Panc1 (cell line): Measurements from ENCODE around the gene IRF2BP2. TPM values are rescaled to one million over a fixed set of nuclear protein-coding genes. Genes with fewer than 3 reads are reported as not detected.
A peak's percentile ranks its signal among the peaks of the same experiment; 100 is the strongest.

Source experiments
- ATAC-seq: fragments of 200-7000 bp; cut with Tn5 transposase; 2 replicates; pipeline ENCODE4 v1.9.1; 2020; ENCODE audit warnings: mild to moderate bottlenecking, moderate library complexity
- BruUV-seq: library from RNA; stranded (reverse); fragments of 400-500 nt; replicated peaks from 2 replicates; lab custom pipeline; 2021; lab: Mats Ljungman, UMichigan
- CTCF ChIA-PET: fragments of 300-600 bp; sonication (Branson Sonifier 250); formaldehyde crosslinking; loops from one replicate; lab custom pipeline; 2022; ENCODE audit warnings: antibody characterized with exemption; lab: Charles Lee
- POLR2A ChIA-PET: fragments of 300-600 bp; sonication (Branson Sonifier 250); formaldehyde crosslinking; loops from one replicate; lab custom pipeline; 2022; ENCODE audit warnings: antibody characterized with exemption; lab: Charles Lee
- DNase-seq: peaks from one replicate; pipeline ENCODE4 v3.0.0-alpha.2; 2010; ENCODE audit warnings: low read depth, low spot score
- H3K27ac ChIP-seq: 2 replicates; pipeline ENCODE4 v1.5.1; 2011; ENCODE audit warnings: mild to moderate bottlenecking, low read length, inconsistent platforms
- H3K27me3 ChIP-seq: fragments of 200-500 bp; sonication (Bioruptor generic); 2 replicates; pipeline ENCODE4 v1.6.0; 2014; ENCODE audit warnings: low read length, inconsistent platforms; ENCODE audit not compliant: control insufficient read depth, insufficient read depth
- H3K36me3 ChIP-seq: fragments of 200-500 bp; sonication (Bioruptor generic); 2 replicates; pipeline ENCODE4 v1.5.1; 2014; ENCODE audit warnings: inconsistent platforms, mild to moderate bottlenecking, low read length, moderate library complexity; ENCODE audit not compliant: control insufficient read depth, insufficient read depth
- H3K4me1 ChIP-seq: 2 replicates; pipeline ENCODE4 v1.5.1; 2011; ENCODE audit warnings: inconsistent platforms, mild to moderate bottlenecking, low read length, moderate library complexity; ENCODE audit not compliant: control insufficient read depth, insufficient read depth
- H3K4me3 ChIP-seq, 2 experiments: 2 replicates each; pipeline ENCODE4 v1.5.1; 2011 to 2012; ENCODE audit warnings: low read depth in 2 of 2, low read length in 2 of 2, mild to moderate bottlenecking in 2 of 2, inconsistent platforms in 1 of 2, moderate library complexity in 1 of 2
- H3K9me3 ChIP-seq: fragments of 200-500 bp; sonication (Bioruptor generic); 2 replicates; pipeline ENCODE4 v1.5.1; 2014; ENCODE audit warnings: low read depth, mild to moderate bottlenecking, inconsistent platforms, low read length, moderate library complexity; ENCODE audit not compliant: control insufficient read depth, insufficient read depth
- POLR2AphosphoS5 ChIP-seq: IDR thresholded peaks from 2 replicates; pipeline ENCODE4 v1.6.1; 2012; ENCODE audit warnings: mild to moderate bottlenecking, low read depth, low read length, moderate library complexity
- SIN3A ChIP-seq: IDR thresholded peaks from 2 replicates; pipeline ENCODE4 v1.6.1; 2012; ENCODE audit warnings: low read depth, mild to moderate bottlenecking, low read length, moderate library complexity, borderline replicate concordance; ENCODE audit not compliant: insufficient read depth
- TCF7L2 ChIP-seq: IDR thresholded peaks from 2 replicates; pipeline ENCODE4 v1.6.1; 2011; ENCODE audit warnings: mild to moderate bottlenecking, low read depth, low read length, inconsistent platforms
- in situ Hi-C: cut with HindIII; loops from 2 replicates; pipeline ENCODE4 v1.10.0; 2016; ENCODE audit warnings: low sequenced_read_pairs, low pct_unique_long_range_greater_than_20kb
- intact Hi-C: fragments of 100-400 bp; cut with micrococcal nuclease; formaldehyde crosslinking; loops from one replicate; pipeline ENCODE4 v1.10.0; 2022; ENCODE audit not compliant: unreplicated experiment
- total RNA-seq: library from RNA; stranded (reverse); gene quantifications from one replicate; pipeline ENCODE4 v1.2.1, GENCODE V29; 2021; ENCODE audit not compliant: unreplicated experiment
- TF ChIP-seq, protein P1 (sequence below): fragments of 450-650 bp; IDR thresholded peaks from 2 replicates; pipeline ENCODE4 v1.5.1; 2017; ENCODE audit warnings: mild to moderate bottlenecking
- TF ChIP-seq, protein P2 (sequence below), 2 experiments: IDR thresholded peaks; 2 replicates each; pipeline ENCODE4 v1.6.1; 2011 to 2012; ENCODE audit warnings: low read depth in 2 of 2, control low read depth in 1 of 2, low read length in 1 of 2, mild to moderate bottlenecking in 1 of 2, moderate library complexity in 1 of 2; ENCODE audit not compliant: insufficient read depth in 1 of 2

The IRF2BP2 gene
- total RNA-seq, 1 experiment from 2014 or later = 187 TPM

DNA sequence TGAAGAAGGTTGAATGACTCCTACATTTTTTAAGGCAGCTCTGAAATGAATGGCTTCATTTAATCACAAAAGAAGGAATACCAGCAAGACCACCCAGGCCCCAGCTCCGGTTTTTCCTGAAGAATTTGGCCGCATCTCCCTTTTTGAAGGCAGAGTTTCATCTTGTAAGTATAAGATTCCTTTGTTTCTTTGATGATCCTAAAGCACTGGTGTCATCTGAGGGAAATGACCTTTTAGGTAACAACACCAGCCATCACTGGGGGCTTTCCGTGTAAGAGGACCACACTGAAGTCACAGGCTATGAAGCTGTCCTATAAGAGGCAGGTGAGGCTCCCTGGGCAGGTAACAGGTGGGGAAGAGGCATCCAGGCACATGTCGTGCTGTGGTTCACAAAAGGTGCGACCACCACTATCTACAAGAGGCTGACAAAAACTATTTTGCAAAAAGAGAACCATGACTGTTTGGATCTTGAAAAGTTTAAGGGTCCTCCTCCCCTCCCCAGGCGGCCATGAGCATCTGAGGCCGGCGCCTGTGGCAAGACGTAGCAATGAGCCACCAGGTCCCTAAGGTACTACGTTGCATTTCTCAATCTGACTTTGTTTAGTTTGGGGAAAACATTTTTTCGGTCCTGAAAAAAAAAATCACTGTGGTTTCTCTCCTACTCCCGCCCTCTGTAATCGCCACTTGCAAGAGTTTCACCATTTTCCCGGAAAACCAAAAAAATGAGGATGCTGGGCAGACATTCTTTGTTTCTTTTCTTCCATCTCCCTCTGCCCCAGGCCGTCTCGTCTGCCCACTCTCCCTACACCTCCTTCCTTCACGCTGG lies 46.3 kb upstream of the IRF2BP2 start:
- no peak for ATAC-seq
- ChIA-PET CTCF (no interaction called here), POLR2A (interaction anchor here (0.5 to 0.6 kb wide), 2 partner anchors 68 to 1085 kb away, joined by 3 read pairs; no protein-coding TSS in a partner anchor)
- H3K27ac ChIP-seq = peak overlapping the region; percentile 98
- no peaks in the 10 kb centered on the region for H3K27me3 ChIP-seq
- peak overlapping the region; percentile 19 to 50 for H3K4me3 ChIP-seq
- DNase-seq = no peak
- TF ChIP-seq, protein P1, sequence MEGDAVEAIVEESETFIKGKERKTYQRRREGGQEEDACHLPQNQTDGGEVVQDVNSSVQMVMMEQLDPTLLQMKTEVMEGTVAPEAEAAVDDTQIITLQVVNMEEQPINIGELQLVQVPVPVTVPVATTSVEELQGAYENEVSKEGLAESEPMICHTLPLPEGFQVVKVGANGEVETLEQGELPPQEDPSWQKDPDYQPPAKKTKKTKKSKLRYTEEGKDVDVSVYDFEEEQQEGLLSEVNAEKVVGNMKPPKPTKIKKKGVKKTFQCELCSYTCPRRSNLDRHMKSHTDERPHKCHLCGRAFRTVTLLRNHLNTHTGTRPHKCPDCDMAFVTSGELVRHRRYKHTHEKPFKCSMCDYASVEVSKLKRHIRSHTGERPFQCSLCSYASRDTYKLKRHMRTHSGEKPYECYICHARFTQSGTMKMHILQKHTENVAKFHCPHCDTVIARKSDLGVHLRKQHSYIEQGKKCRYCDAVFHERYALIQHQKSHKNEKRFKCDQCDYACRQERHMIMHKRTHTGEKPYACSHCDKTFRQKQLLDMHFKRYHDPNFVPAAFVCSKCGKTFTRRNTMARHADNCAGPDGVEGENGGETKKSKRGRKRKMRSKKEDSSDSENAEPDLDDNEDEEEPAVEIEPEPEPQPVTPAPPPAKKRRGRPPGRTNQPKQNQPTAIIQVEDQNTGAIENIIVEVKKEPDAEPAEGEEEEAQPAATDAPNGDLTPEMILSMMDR = no peak
- TF ChIP-seq TCF7L2 = no peak
- TF ChIP-seq SIN3A = no peak
- TF ChIP-seq POLR2AphosphoS5 = no peak; the same call in 1 of the 2 replicates
- TF ChIP-seq, protein P2, sequence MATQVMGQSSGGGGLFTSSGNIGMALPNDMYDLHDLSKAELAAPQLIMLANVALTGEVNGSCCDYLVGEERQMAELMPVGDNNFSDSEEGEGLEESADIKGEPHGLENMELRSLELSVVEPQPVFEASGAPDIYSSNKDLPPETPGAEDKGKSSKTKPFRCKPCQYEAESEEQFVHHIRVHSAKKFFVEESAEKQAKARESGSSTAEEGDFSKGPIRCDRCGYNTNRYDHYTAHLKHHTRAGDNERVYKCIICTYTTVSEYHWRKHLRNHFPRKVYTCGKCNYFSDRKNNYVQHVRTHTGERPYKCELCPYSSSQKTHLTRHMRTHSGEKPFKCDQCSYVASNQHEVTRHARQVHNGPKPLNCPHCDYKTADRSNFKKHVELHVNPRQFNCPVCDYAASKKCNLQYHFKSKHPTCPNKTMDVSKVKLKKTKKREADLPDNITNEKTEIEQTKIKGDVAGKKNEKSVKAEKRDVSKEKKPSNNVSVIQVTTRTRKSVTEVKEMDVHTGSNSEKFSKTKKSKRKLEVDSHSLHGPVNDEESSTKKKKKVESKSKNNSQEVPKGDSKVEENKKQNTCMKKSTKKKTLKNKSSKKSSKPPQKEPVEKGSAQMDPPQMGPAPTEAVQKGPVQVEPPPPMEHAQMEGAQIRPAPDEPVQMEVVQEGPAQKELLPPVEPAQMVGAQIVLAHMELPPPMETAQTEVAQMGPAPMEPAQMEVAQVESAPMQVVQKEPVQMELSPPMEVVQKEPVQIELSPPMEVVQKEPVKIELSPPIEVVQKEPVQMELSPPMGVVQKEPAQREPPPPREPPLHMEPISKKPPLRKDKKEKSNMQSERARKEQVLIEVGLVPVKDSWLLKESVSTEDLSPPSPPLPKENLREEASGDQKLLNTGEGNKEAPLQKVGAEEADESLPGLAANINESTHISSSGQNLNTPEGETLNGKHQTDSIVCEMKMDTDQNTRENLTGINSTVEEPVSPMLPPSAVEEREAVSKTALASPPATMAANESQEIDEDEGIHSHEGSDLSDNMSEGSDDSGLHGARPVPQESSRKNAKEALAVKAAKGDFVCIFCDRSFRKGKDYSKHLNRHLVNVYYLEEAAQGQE (IDR thresholded peaks at IDR 0.05; ENCODE audit: insufficient read depth in 1 of 2, low read depth in 2 of 2, low read length in 1 of 2) = no peak
- in situ Hi-C loops (no loop called here), intact Hi-C loops (no loop called here)
- BruUV-seq = TSS peak; percentile 97
- H3K9me3 ChIP-seq = peaks cover 17% of the 10 kb centered on the region; the same call in 1 of the 2 replicates
- H3K4me1 ChIP-seq = peaks cover 57% of the 10 kb centered on the region
- H3K36me3 ChIP-seq = no peaks in the 10 kb centered on the region

DNA sequence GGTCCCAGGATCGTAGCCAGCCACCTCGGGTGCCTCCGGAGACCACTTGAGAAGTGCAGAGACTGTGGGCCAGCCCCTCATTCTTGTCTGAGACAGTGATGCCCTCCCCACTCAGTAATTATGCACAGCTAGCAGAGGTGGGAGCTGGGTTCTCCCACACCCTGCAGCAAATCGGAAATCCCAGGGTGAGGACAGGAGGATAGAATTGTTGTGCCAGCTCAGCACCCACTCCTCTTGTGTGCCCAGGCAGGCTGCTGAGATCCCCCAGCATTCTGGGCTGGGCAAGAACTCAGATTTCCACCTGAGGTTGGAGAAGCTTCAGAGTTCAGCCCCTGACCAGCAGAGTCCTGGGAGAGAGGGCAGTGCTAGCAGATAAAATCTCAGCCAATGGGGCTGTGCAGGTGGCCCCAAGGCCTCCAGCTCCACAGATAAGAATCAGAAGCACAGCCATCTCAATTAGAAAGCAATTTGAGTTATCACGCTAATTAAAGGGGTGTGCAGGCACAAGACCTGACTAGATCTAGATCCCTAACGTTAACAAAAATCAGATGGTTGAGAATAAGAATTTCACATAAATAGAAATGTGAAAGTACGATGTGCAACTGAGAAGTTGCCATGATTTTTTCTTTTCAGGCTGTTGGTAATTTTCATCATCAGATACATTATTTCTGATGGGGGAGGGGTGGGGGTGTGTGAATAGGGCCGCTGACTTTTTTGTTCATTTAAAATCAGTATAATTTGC lies 45.5 kb upstream of the IRF2BP2 start:
- Histone ChIP-seq H3K27me3 (no peaks in the 10 kb centered on the region), H3K4me1 (peaks cover 51% of the 10 kb centered on the region), H3K36me3 (no peaks in the 10 kb centered on the region), H3K9me3 (peaks cover 17% of the 10 kb centered on the region; the same call in 1 of the 2 replicates), H3K27ac (peak overlapping the region; percentile 98), H3K4me3 (peak overlapping the region in 1 of 2 experiments; percentile 19; a peak in 1 of 4 replicates)
- intact Hi-C loops = no loop called here
- CTCF ChIA-PET = no interaction called here
- no peak for TF ChIP-seq POLR2AphosphoS5
- TF ChIP-seq, protein P1 = no peak
- TF ChIP-seq, protein P2 (IDR thresholded peaks at IDR 0.05; ENCODE audit: insufficient read depth in 1 of 2, low read depth in 2 of 2, low read length in 1 of 2) = no peak
- in situ Hi-C loops = no loop called here
- POLR2A ChIA-PET = interaction anchor here (0.6 kb wide), 1 partner anchor 1085 kb away, joined by 3 read pairs; no protein-coding TSS in a partner anchor
- DNase-seq (no peak), ATAC-seq (0 out of 2 replicates have a peak, but pooled peaks have one; percentile 17)
- no TSS peak for BruUV-seq
